NCI-H1105 (cell line): ENCODE data around the gene TCAIM.
"Not testable (repeated sequence)": the region's sequence is repeated elsewhere in the genome, so short reads cannot be mapped to it uniquely, and the experiment has no call there.

ENCODE experiments used
- DNase-seq: peaks from one replicate; lab custom pipeline; 2025; lab: John Stamatoyannopoulos, UW

TCAIM gene

DNA sequence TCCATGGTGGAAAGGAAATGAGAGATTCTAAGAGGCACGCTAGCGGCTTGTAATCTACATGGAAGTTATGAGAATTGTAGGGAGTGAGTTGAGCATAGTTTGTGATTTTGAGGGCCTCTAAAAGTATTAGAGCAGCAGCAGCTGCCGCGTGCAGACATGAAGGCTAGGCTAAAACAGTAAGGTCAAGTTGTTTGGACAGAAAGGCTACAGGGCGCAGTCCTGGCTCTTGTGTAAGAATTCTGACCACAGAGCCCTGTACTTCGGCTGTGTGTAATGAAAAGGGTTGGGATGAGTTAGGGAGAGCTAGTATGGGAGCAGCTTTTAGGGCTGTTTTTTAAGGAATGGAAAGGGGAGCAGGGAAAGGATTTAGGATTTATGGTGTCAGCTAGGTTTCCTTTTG, 8.0 kb downstream of the TCAIM start:
- DNase-seq, result not testable (repeated sequence)

DNA sequence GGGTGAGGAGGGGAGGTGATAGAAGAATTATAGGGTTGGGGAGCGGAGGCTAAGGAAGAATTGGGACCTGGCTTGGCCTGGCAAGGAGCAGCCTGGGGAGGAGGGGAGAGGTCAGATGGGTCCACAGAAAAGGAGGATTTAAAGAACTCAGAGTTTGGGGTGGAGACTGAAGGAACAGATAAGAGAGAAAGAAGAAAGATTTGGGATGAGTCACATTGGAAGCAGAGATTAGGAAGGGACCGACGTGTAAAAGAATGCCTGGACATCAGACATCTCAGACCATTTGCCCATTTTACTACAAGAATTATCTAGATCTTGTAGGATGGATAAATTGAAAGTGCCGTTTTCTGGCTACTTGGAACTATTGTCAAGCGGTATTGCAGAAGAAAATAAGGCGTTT, 10.4 kb downstream of the TCAIM start:
- DNase-seq, result no peak

DNA sequence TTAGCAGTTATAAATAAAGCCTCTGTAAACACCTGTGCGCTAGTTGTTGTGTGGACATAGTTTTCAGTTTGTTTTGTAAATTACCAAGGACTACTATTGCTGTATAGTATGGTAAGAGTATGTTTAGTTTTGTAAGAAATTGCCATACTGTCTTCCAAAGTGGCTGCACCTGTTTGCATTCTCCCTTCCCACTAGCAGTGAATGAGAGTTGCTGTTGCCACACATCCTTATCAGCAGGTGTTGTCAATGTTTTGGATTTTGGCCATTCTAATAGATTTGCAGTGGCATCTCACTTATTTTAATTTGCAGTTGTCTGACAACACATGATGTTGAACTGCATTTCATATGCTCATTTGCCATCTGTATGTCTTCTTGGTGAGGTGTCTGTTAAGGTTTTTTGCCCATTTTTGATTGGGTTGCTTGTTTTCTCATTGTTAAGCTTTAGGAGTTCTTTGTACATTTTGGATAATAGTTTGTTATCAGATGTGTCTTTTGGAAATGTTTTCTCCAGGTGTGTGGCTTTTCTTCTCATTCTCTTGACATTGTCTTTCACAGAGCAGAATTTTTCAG, 14.9 kb downstream of the TCAIM start:
- DNase-seq, result no peak

DNA sequence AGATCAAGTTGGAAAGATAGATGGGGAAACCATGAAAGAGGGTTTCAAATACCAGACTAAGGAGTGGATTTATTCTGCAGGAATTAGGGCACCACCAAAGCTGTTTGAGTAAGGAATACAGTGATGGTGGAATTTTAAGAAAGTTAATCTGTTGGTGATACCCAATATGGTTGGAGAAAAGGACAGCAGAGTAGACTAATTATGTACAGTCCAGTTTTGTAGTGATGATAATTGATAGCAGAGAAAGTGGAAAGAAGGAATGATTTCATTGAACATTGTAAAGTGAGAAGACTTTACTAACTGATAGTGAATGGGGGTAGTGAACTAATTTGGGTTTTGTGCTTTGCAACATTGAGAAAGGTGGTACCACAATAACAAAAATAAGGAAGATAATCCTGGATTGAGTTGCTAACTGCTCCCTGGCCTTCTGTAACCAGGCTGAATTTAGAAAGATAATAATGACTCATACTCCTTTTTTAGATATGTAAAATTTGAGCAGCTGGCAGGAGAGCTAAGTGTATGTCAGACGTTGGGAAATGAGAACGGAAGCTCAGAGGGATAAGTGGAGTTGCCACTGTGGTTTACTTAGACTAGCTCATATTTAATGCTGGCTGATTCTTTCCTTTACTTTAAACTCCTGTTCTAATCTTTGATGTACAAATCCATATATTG, 16.9 kb downstream of the TCAIM start:
- no peak for DNase-seq

DNA sequence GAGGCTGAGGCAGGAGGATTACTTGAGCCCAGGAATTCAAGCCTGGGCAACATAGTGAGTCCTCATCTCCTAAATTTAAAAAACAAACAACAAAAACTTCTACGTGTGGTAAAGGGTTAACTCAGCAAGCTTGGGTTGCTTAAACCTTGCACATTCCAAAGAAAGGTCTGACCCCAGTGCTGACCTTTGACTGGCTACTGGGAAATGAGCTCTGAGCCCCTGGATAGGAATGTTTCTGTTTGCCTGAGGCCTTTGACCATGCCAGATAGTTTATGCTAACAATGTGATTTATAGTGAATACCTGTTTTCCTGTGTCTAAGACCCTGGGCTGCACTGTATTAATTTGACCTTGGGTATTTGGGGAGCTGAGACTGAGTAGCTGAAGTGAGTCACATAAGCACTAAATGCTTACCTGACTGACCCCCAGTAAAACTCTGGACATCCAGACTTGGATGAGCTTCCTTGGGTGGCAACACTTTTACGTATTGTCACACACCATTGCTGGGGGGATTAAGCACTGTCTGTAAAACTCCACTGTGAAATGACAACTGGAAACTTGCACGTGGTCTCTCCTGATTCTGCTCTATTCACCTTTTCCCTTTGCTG, 20.7 kb downstream of the TCAIM start:
- no peak for DNase-seq

DNA sequence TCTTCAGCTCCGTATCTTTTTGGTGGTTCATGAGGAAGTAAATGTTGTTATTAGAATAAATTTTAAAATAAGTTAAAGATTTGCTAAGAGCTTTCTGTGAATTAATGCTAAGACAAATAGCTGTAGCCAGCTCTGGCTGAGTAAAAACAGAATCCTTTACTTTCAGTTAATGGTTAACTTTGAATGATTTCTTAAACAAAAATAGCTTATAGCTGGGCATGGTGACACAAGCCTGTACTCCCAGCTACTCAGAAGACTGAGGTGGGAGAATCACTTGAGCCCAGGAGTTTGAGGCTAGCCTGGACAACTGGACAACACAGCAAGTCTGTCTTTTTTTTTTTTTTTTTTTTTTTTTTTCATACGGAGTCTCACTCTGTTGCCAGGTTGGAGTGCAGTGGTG, 25.0 kb downstream of the TCAIM start:
- DNase-seq, result no peak

DNA sequence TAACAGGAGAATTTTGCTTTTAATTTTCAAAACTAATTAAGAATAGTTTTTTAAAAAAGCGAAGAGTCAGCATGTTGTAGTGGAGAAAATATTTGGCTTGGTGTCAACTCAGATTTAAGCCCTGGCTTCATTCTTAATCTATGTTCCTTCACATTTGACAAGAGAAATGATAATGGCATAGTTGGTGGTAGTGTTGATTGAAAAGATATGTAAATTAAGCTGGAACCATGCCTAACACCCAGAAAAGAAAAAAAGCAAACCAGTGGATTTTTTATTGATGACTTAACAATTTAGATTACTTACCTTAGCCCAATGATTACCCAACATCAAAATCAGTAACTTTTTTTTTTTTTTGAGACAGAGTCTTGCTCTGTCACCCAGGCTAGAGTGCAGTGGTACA, 27.4 kb downstream of the TCAIM start:
- DNase-seq, result no peak

DNA sequence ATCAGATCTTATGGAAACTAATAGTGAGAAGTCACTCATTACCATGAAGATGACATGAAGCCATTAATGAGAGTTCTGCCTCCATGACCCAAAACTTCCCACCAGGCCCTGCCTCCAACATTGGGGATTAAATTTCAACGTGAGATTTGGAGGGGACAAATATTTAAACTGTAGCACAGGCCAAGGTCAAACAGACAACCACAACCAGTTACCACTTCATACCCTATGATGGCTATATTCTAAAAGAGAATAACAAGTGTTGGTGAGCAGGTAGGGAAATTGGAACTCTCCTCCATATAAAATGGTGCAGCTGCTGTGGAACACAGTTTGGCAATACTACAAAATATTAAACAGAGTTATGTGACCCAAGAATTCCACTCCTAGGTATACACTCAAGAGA, 36.9 kb downstream of the TCAIM start:
- no peak for DNase-seq

DNA sequence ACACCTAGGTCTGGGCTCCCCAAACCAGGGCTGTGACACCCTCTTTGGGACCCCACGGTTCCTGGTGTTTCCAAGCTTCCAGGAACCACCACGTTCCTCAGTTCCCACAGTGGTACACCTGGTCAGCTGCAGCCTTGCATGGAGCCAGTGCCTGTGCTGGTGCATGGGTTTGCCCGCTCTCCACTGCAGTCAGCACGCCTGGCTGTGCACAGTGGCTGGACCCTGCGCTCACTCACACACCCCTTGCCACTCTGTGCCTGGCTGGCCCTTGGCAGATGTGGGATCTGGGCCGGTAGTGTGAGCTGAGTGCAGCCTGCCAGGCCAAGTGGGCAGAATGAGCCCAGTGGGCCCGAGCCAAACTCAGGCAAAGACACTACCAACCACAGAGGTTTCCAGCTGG, 48.8 kb downstream of the TCAIM start:
- DNase-seq, result no peak

DNA sequence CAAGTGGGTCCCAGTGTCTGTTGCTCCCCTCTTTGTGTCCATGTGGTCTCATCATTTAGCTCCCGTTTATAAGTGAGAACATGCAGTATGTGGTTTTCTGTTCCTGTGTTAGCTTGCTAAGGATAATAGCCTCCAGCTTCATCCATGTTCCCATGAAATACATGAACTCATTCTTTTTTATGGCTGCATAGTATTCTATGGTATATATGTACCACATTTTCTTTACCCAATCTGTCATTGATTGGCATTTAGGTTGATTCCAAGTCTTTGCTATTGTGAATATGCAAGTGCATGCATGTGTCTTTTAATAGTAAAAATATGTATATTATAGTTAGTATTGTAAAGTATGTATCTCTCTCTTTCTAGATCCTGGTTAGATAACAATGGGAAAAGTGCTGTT, 53.9 kb downstream of the TCAIM start:
- no peak for DNase-seq

DNA sequence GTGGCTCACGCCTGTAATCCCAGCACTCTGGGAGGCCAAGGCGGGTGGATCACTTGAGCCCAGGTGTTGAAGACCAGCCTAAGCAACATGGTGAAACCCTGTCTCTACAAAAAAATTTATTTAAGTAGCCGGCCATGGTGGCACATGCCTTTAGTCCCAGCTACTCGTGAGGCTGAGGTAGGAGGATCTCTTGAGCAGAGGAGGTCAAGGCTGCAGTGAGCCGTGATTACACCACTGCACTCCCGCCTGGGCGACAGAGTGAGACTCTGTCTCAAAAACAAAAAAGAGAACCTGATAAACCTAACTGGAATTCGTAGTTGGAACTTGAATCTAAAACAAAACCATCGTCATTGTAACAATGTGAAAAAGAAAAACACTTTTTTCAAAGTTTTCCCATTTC, 57.1 kb downstream of the TCAIM start:
- DNase-seq, result no peak

DNA sequence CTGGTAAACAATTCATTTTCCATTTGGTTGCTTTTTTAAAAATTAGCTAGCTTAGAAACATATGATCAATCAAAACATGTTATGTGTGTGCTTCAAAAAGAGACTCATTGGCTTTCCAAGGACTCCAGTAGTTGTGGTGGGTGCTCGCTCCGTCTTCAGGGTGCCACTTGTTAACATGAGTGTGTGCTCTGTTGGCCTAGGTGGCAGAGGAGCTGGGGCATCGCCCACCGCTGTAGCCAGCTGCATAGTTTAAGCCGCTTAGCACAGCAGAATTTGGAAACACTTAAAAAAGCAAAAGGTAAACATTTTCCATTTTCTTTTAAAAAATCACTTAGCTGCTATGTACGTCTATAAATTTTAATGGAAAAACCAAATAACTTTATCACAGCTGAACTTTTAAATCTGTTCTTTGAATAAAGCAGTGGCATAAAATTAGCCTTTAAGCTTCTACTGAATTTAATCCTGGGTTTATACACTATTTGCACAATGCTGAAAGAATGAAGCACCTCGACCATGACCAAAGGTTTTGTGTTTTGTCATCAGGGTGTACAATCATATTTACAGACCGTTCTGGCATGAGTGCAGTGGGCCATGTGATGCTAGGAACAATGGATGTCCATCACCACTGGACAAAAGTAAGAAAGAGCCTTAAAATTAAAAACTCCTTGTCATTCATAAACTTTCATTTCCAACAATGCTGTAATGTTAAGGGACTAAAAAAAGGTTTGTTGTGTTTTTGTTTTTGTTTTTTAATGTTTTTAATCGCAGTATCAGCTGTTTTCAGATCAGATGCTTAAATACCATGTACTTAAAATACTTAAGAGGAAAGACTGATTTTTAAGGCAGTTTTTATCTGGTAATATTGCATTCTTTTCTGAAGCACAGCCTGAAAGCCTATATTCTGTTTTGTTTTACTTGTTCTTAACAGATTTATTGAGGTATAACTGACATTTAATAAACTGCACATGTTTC, 57.9 kb downstream of the TCAIM start:
- DNase-seq, result no peak

DNA sequence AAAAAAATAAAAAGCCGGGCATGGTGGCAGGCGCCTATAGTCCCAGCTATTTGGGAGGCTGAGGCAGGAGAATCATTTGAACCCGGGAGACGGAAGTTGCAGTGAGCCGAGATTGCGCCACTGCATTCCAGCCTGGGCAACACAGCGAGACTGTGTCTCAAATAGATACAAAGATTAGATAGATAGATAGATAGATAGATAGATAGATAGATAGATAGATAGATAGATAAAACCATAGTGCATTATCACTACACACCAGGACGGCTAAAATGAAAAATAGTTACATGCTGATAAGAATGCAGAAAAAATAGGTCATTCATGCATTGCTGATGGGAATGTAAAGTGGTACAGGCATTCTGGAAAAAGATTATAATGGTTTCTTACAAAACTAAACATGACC, 59.7 kb downstream of the TCAIM start:
- DNase-seq, result not testable (repeated sequence)

DNA sequence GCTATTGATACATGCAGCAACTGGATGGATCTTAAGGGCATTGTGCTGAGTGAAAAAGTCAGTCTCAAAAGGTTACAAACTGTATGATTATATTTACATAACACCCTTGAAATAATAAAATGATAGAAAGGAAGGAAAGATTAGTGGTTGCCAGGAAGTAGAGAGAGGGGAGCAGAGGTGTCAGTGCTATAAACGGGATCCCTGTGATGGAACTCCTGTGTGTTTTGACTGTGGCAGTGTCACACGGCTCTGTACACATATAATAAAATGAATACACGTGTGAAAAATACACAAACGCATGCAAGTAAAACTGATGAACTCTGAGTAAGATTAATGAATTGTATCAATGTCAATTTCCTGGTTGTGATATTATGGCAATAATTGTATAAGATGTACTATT, 60.3 kb downstream of the TCAIM start:
- no peak for DNase-seq

DNA sequence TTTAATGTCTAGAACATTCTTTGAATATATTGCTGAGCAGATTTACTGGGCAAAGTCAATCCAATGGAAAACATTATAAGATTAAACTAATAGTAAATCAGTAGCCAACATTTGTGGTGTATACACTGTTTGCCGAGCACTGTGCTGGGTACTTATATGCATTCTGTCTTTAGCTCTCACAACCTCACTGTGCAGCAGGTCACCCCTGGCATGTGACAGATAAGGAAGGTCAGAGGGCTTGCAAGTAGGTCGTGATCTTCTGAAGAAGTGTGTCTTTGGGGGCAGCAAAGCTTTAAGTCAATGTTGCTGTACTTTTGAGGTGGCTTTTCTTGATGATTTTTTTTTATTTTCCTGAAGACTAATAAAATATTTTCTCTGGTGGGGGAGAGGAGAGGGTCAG, 62.2 kb downstream of the TCAIM start:
- DNase-seq, result no peak

DNA sequence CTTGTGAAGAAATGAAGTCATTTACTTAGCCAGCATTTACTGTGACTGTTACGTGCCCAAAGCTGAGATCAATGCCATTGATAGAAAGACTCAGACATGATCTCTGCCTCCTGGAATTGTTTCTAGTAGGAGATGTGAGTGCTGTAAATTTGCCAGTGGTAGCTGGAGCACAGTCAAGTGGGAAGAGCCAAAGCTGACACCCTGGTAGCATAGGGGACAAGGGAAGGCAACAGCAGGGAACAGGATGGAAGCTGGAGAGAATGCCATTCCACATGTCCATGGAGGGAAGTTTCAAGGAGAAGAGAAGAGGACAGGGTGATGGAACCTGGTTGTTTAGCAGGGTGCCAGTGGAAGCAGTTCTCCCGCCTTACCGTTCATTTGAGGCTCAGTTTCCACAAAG, 64.0 kb downstream of the TCAIM start:
- DNase-seq, result no peak

DNA sequence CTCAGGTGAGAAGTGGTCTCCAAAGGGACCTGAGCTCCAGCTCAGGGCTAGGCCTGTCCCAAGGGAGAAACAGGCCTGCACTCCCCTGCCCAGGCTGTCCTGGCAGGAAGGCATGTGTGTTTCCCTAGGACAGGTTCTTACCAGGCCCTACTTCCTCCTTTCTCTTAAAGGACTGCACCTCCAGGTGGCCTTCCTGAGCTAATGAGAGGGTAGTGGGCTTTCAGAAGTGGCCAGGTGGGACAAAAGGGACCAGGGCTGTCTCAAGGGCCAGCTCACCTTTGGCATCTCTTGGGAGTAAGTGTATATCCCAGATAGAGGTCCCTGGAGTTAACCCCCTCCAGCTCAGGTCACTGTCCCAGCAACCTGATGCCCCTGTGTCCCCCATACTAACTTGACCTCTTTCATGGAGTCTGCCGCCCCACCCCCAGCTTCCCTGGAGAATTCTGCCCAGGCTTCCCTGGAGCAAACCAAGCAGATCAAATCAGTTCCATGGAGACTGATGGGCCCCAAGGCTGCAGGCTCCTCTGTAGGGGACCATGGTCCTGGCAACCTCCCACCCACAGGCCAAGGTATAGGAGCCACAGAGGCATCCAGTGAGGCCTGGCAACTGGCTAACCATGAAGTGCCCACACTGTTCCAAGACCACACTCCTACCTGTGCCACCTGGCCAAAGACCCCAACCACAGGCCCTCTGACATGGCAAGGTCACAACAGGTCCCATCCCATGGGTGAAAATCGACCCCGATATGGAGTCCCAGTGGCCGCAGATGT, 71.3 kb downstream of the TCAIM start:
- no peak for DNase-seq

DNA sequence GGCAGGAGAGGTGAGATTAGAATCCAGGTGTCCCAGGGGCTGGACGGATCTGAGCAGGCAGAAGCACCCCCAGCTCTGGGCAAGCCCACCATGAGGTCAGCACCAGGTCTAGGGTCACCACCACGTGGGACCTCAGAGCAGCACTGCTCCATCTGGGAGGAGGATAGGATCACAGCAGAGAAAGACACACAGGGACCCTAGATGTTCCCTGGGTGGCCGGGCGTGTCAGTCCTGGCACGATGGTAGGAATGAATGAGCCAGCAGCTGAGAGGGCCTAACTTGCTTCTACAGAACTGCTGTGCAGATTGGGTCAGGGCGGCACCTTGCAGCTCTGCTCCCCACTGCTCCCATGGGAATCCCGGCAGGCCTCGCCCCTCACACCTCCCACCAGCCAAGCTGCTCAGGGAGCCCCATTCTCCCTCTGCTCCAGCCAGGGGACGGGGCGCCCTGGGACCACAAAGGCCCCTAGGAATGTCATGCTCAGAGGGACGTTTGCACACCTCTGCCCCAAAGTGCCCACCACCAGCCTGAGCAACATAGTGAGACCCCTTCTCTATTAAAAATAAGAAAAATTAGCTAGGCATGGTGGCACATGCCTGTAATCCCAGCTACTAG, 72.6 kb downstream of the TCAIM start:
- DNase-seq, result no peak

DNA sequence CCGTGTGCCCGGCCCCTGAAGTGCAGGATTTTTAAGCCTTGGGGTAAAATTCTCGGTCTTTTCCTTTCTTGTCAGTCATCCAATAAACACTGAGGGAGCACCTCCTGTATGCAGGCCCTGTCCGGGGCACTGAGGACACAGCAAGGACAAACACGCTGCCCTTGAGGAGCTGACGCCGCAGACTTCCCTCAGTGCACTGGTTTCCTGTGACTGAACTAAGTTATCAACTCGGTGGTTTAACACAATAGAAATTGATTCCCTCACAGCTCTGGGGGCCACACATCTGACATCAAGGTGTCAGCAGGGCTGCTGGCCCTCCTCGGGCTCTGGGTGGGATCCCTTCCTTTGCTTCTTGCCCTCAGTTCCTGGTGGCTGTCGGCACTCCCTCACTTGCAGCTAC, 73.8 kb downstream of the TCAIM start:
- DNase-seq, result no peak

DNA sequence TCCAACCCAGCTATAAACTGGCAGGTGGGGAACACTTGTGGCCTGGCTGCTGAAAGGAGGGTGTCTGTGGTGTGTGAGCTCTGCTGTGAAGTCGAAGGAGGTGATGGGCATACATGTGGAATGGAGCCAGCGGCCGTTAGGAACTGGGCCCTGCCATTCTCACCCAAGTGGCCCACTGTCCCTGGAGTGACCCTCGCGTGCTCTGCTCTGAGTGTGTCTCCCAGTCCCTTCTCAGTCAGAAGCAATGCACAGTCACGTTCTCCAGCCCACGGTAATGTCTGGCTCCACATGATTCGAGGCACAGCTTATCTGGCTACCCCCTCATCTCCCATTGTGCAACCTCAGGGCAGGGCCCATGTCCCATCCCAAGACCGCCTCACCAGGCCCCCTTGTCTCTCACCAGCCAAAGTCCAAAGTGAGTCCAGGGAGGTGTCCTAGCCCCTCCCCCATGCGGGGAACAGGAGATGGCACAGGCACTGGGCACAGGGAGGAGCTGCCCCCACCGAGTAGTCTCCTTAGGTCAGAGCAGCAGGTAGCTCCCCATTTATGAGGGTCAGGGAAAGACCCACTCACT, 76.0 kb downstream of the TCAIM start:
- DNase-seq, result no peak

DNA sequence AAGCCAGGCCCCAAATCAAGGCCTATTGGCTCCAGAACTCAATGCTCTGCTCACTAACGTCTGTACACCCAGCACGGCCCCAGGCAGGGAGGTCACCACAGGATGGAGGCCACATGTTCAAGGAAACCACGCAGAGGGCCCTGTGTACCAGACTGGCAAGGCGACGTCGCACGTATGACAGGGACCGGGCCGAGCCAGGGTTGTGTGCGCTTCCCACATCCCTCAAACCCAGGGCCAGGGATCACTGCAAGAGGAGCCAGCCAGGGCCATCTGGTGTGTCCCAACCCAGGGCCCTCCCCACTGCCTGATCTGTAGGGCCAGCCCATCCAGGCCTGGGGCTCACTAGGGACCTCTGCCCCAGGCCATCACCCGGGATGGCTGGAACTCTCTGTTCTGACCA, 76.9 kb downstream of the TCAIM start:
- no peak for DNase-seq
